Measurements from ENCODE around the gene FSTL1. TPM values are rescaled to one million over a fixed set of nuclear protein-coding genes. Genes with fewer than 3 reads are reported as not detected.

FSTL1 gene
- total RNA-seq, 4 donors from 2014 or later: 532 to 861 (median 705) TPM

- no peak for TF ChIP-seq CTCF (IDR thresholded peaks at IDR 0.05)
- DNase-seq (ENCODE audit: low spot score): no peak
- ATAC-seq (ENCODE audit: low FRiP score): peak; percentile 45
Measured at GRCh38 chr3:120448756-120449155, 2.0 kb downstream of the FSTL1 start.

- TF ChIP-seq CTCF (IDR thresholded peaks at IDR 0.05): no peak
- DNase-seq (ENCODE audit: low spot score) (no peak), ATAC-seq (ENCODE audit: low FRiP score) (no peak)
Measured at GRCh38 chr3:120446891-120447668, 3.7 kb downstream of the FSTL1 start.

- ATAC-seq (ENCODE audit: low FRiP score): no peak
- no peak for TF ChIP-seq CTCF (IDR thresholded peaks at IDR 0.05)
- DNase-seq (ENCODE audit: low spot score): no peak
Measured at GRCh38 chr3:120445654-120446053, 5.1 kb downstream of the FSTL1 start.

- no peak for ATAC-seq (ENCODE audit: low FRiP score)
- TF ChIP-seq CTCF (IDR thresholded peaks at IDR 0.05): no peak
- DNase-seq (ENCODE audit: low spot score): no peak
Measured at GRCh38 chr3:120443626-120444123, 7.1 kb downstream of the FSTL1 start.

- ATAC-seq (ENCODE audit: low FRiP score): no peak
- TF ChIP-seq CTCF (IDR thresholded peaks at IDR 0.05): no peak
- no peak for DNase-seq (ENCODE audit: low spot score)
Measured at GRCh38 chr3:120442975-120443517, 7.7 kb downstream of the FSTL1 start.

- DNase-seq (ENCODE audit: low spot score) (no peak), ATAC-seq (ENCODE audit: low FRiP score) (no peak)
Measured at GRCh38 chr3:120441776-120442175, 9.0 kb downstream of the FSTL1 start.

More at GRCh38 chr3:120441776-120442175, 9.0 kb downstream of the FSTL1 start:
- no peak for TF ChIP-seq CTCF (IDR thresholded peaks at IDR 0.05)

All from omental fat pad (tissue), 4 donors.